H1 (cell line): ENCODE results near the gene MAP3K14.

Experiments used
- EP300 ChIP-seq, 2 experiments: IDR thresholded peaks; 1 replicate in 1 of 2; 2 replicates in 1 of 2; pipeline ENCODE4 v1.6.1; 2011 to 2012; ENCODE audit warnings: low read depth in 2 of 2, low read length in 2 of 2, mild to moderate bottlenecking in 2 of 2, borderline replicate concordance in 1 of 2, inconsistent platforms in 1 of 2, moderate library complexity in 1 of 2
- HDAC2 ChIP-seq, 2 experiments: fragments of 300-600 bp in 1 of 2; sonication (generic) in 1 of 2; IDR thresholded peaks; 2 replicates each; pipeline ENCODE4 v1.6.1; 2011 to 2012; ENCODE audit warnings: low read depth in 2 of 2, low read length in 2 of 2, mild to moderate bottlenecking in 2 of 2, moderate library complexity in 2 of 2, borderline replicate concordance in 1 of 2, inconsistent platforms in 1 of 2

DNA sequence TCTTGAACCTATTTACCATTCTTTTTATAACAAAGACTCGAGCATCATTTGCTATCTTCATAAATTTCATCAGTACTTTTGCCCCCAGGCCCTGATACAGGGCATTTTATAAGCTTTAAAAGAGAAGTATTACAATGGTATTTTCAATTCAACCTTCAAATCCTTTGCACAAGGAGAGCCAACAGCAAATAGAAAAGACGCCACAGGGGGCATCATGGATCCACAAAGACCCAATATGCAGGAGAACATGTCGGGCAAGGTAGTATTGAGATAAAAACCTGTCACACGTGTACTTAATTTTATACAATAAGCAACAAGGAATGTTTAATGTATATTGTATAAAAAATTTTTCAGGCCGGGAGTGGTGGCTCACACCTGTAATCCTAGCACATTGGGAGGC lies 10.2 kb downstream of the MAP3K14 start:
- TF ChIP-seq HDAC2 (IDR thresholded peaks at IDR 0.05; ENCODE audit: borderline replicate concordance in 1 of 2, low read depth in 2 of 2, low read length in 2 of 2) (no peak), EP300 (IDR thresholded peaks at IDR 0.05; ENCODE audit: borderline replicate concordance in 1 of 2, low read depth in 2 of 2, low read length in 2 of 2) (no peak)
